Colonic mucosa (tissue), 4 donors: Measurements from ENCODE around the gene AHCYL1. TPM values are rescaled to one million over a fixed set of nuclear protein-coding genes. Genes with fewer than 3 reads are reported as not detected.
A peak's percentile ranks its signal among the peaks of the same experiment; 100 is the strongest.

Source experiments
- DNase-seq: peaks from one replicate; pipeline ENCODE4 v3.0.0-alpha.2; 2020
- H3K27ac ChIP-seq: fragments of 200-600 bp; one replicate; pipeline ENCODE4 v1.8.0; 2021
- H3K27me3 ChIP-seq: fragments of 200-600 bp; one replicate; pipeline ENCODE4 v1.8.0; 2021
- H3K36me3 ChIP-seq: fragments of 200-600 bp; one replicate; pipeline ENCODE4 v1.8.0; 2021
- H3K4me1 ChIP-seq: fragments of 200-600 bp; one replicate; pipeline ENCODE4 v1.8.0; 2021; ENCODE audit warnings: mild to moderate bottlenecking
- H3K4me3 ChIP-seq: fragments of 200-600 bp; one replicate; pipeline ENCODE4 v1.8.0; 2021
- H3K9ac ChIP-seq, 2 donors: one replicate each; pipeline ENCODE4 v1.7.0; 2013; ENCODE audit warnings: control low read depth in 2 of 2, low read depth in 2 of 2, low read length in 2 of 2
- H3K9me3 ChIP-seq: fragments of 200-600 bp; one replicate; pipeline ENCODE4 v1.8.0; 2021
- intact Hi-C: fragments of 100-400 bp; cut with DNase I; formaldehyde crosslinking; loops from one replicate; pipeline ENCODE4 v1.14.1; 2022
- total RNA-seq, 2 donors: library from RNA; stranded (reverse); fragmentation: NEBNext Ultra II Directional in 1 of 2; extraction: Animal tissue kit (Norgen Biotek cat#: 25700) in 1 of 2; gene quantifications; one replicate each; pipeline ENCODE4 v1.2.1, GENCODE V29; 2021
- TF ChIP-seq, protein P1 (sequence below): fragments of 200-600 bp; IDR thresholded peaks from one replicate; pipeline ENCODE4 v1.8.0; 2022; ENCODE audit warnings: antibody characterized with exemption, mild to moderate bottlenecking
- donor health status: healthy.
- donor health status: DM: no; HTN: no; CAD: no.
- donor health status: DM: no; HTN: no; CAD: no.

AHCYL1 gene
- total RNA-seq, 2 donors from 2014 or later, result 108 to 115 TPM

DNA sequence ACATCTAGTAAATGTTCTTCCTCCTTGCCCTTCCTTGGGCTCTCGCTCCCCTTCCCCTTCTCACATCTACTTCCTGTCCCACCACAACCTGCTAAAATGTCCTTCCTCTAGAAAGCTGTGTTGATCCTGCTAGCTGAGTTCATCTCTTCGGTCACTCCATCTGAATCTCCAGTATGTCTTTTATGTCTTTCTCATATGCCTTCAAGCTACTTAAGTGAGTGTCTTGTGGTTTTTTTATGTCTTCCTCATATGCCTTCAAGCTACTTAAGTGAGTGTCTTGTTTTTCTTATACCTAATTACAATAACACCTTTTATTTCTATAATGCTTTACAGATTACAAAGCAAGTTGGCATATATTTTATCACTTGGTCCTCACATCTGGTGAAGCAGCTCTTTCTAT lies 40.0 kb upstream of the AHCYL1 start:
- no peak overlapping the region for H3K9ac ChIP-seq
- intact Hi-C loops, result no loop called here
- H3K36me3 ChIP-seq, result no peaks in the 10 kb centered on the region
- H3K9me3 ChIP-seq, result no peaks in the 10 kb centered on the region
- DNase-seq, result no peak
- H3K4me3 ChIP-seq, result no peak overlapping the region
- no peaks in the 10 kb centered on the region for H3K4me1 ChIP-seq
- TF ChIP-seq, protein P1, sequence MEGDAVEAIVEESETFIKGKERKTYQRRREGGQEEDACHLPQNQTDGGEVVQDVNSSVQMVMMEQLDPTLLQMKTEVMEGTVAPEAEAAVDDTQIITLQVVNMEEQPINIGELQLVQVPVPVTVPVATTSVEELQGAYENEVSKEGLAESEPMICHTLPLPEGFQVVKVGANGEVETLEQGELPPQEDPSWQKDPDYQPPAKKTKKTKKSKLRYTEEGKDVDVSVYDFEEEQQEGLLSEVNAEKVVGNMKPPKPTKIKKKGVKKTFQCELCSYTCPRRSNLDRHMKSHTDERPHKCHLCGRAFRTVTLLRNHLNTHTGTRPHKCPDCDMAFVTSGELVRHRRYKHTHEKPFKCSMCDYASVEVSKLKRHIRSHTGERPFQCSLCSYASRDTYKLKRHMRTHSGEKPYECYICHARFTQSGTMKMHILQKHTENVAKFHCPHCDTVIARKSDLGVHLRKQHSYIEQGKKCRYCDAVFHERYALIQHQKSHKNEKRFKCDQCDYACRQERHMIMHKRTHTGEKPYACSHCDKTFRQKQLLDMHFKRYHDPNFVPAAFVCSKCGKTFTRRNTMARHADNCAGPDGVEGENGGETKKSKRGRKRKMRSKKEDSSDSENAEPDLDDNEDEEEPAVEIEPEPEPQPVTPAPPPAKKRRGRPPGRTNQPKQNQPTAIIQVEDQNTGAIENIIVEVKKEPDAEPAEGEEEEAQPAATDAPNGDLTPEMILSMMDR, result no peak
- H3K27me3 ChIP-seq, result no peaks in the 10 kb centered on the region
- H3K27ac ChIP-seq, result no peak overlapping the region

GRCh38 chr1:109946511-109946910 lies 38.1 kb upstream of the AHCYL1 start:
- no peaks in the 10 kb centered on the region for H3K9me3 ChIP-seq
- no peaks in the 10 kb centered on the region for H3K27me3 ChIP-seq
- no peak overlapping the region for H3K27ac ChIP-seq
- no peaks in the 10 kb centered on the region for H3K4me1 ChIP-seq
- H3K9ac ChIP-seq, result no peak overlapping the region
- H3K36me3 ChIP-seq, result no peaks in the 10 kb centered on the region
- DNase-seq, result no peak
- H3K4me3 ChIP-seq, result no peak overlapping the region
- intact Hi-C loops, result no loop called here
- TF ChIP-seq, protein P1, result no peak

- intact Hi-C loops, result no loop called here
- Histone ChIP-seq H3K27me3 (no peaks in the 10 kb centered on the region), H3K27ac (peak overlapping the region; percentile 69), H3K9me3 (no peaks in the 10 kb centered on the region), H3K36me3 (no peaks in the 10 kb centered on the region), H3K9ac (peak overlapping the region in 1 of 2 donors; percentile 0), H3K4me3 (no peak overlapping the region), H3K4me1 (no peaks in the 10 kb centered on the region)
- DNase-seq, result peak; percentile 59
- TF ChIP-seq, protein P1, result no peak
Observed at GRCh38 chr1:109947582-109948284, 36.8 kb upstream of the AHCYL1 start.

GRCh38 chr1:109948285-109948630 lies 36.3 kb upstream of the AHCYL1 start:
- intact Hi-C loops, result no loop called here
- Histone ChIP-seq H3K27me3 (no peaks in the 10 kb centered on the region), H3K9ac (no peak overlapping the region), H3K27ac (peak overlapping the region; percentile 69), H3K4me3 (no peak overlapping the region), H3K36me3 (no peaks in the 10 kb centered on the region), H3K9me3 (no peaks in the 10 kb centered on the region), H3K4me1 (no peaks in the 10 kb centered on the region)
- TF ChIP-seq, protein P1, result no peak
- DNase-seq, result no peak

DNA sequence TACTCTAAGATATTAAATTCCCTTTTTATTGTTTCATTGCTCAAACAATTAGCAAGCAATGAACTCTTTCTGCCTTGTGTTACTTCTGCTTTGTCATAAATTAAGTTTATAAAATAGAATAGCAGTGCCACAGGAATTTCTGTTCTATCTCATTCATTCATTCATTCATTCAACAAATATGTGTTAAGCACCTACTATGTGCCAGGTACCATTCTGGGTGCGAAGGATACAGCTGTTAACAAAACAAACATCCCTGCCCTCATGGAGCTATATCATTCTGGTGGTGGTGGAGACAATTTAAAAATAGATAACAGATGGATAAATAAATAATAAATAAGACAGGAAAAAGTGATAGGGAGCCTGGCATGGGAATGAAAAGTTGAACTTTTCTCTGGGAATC lies 34.5 kb upstream of the AHCYL1 start:
- H3K9ac ChIP-seq, result no peak overlapping the region
- no peaks in the 10 kb centered on the region for H3K9me3 ChIP-seq
- intact Hi-C loops, result no loop called here
- H3K27me3 ChIP-seq, result no peaks in the 10 kb centered on the region
- H3K4me1 ChIP-seq, result no peaks in the 10 kb centered on the region
- no peak overlapping the region for H3K4me3 ChIP-seq
- TF ChIP-seq, protein P1, result no peak
- no peak overlapping the region for H3K27ac ChIP-seq
- no peaks in the 10 kb centered on the region for H3K36me3 ChIP-seq
- no peak for DNase-seq
